Measurements from ENCODE around the gene HS2ST1.
"Not testable (repeated sequence)": the region's sequence is repeated elsewhere in the genome, so short reads cannot be mapped to it uniquely, and the experiment has no call there.

- TF ChIP-seq CTCF (IDR thresholded peaks at IDR 0.05); POLR2A (IDR thresholded peaks at IDR 0.05); POLR2AphosphoS5 (IDR thresholded peaks at IDR 0.05; ENCODE audit: insufficient read depth in 1 of 2, low read depth in 1 of 2): not testable (repeated sequence)
Observed at GRCh38 chr1:87027561-87027960, 113.1 kb downstream of the HS2ST1 start.

Data from vagina (tissue), 2 donors.